K562 (cell line): ENCODE results near the gene VIPR1. TPM values are rescaled to one million over a fixed set of nuclear protein-coding genes. Genes with fewer than 3 reads are reported as not detected.
A peak's percentile ranks its signal among the peaks of the same experiment; 100 is the strongest.

Experiments
- ATAC-seq: fragments of 200-7000 bp; cut with Tn5 transposase; 3 replicates; pipeline ENCODE4 v1.9.1; 2020; ENCODE audit warnings: moderate library complexity
- BruUV-seq: library from RNA; stranded (reverse); fragments of 400-500 nt; replicated peaks from 2 replicates; lab custom pipeline; 2021; lab: Mats Ljungman, UMichigan
- CTCF ChIA-PET: fragments of 300-600 bp; formaldehyde crosslinking; extraction: SDS; loops from one replicate; lab custom pipeline; 2021; ENCODE audit warnings: low intra/inter-chr PET ratio; lab: Yijun Ruan, JAX
- POLR2A ChIA-PET: fragments of 300-600, 350-650 bp; sonication (Branson Sonifier 250); formaldehyde crosslinking; extraction: SDS; loops from one replicate; lab custom pipeline; 2021; ENCODE audit warnings: antibody characterized with exemption, inconsistent platforms; lab: Yijun Ruan, JAX
- DNase-seq, 4 experiments: peaks; one replicate each; pipeline versions ENCODE4 v3.0.0 to v3.0.0-alpha.2; 2011 to 2018; ENCODE audit warnings: low spot score in 3 of 4, mixed read lengths in 3 of 4; ENCODE audit errors: extremely low read depth in 1 of 4
- FAIRE-seq: peaks from 2 replicates; lab custom pipeline; 2011; peaks lifted over from hg19 to GRCh38; lab: Jason Lieb, UNC
- H2AFZ ChIP-seq: 2 replicates; pipeline ENCODE4 v1.6.0; 2011; ENCODE audit warnings: low read depth, low read length, control low read depth, inconsistent platforms
- H3K27ac ChIP-seq: fragments of 200-600 bp; 3 replicates; pipeline ENCODE4 v1.8.0; 2011; ENCODE audit warnings: low read depth, mild to moderate bottlenecking, control low read depth, inconsistent platforms, low read length, moderate library complexity, mixed read lengths; ENCODE audit errors: extremely low read depth
- H3K27me3 ChIP-seq, 2 experiments: fragments of 300-600 bp in 1 of 2; 2 replicates in 1 of 2; 3 replicates in 1 of 2; pipeline versions ENCODE4 v1.6.0 to v1.8.0; 2011; ENCODE audit warnings: inconsistent platforms in 2 of 2, low read length in 2 of 2, mild to moderate bottlenecking in 1 of 2, mixed read lengths in 1 of 2, moderate library complexity in 1 of 2; ENCODE audit not compliant: control insufficient read depth in 2 of 2, insufficient read depth in 2 of 2
- H3K36me3 ChIP-seq: fragments of 300-600 bp; 3 replicates; pipeline ENCODE4 v1.8.0; 2011; ENCODE audit warnings: mild to moderate bottlenecking, low read length, inconsistent platforms; ENCODE audit not compliant: control insufficient read depth, insufficient read depth
- H3K4me1 ChIP-seq, 2 experiments: fragments of 200-600 bp in 1 of 2; replicated peaks in 1 of 2; 2 replicates in 1 of 2; 3 replicates in 1 of 2; pipeline versions ENCODE4 v1.5.1 to v1.8.0; 2011; ENCODE audit warnings: inconsistent platforms in 2 of 2, low read length in 2 of 2, mild to moderate bottlenecking in 1 of 2, mixed read lengths in 1 of 2, moderate library complexity in 1 of 2; ENCODE audit not compliant: control insufficient read depth in 2 of 2, insufficient read depth in 2 of 2
- H3K4me2 ChIP-seq: 2 replicates; pipeline ENCODE4 v1.6.1; 2011; ENCODE audit warnings: low read length, control low read depth, inconsistent platforms, mixed read lengths; ENCODE audit not compliant: insufficient read depth
- H3K4me3 ChIP-seq: fragments of 200-600 bp; sonication (generic), shearing (Covaris generic); 2 replicates; pipeline ENCODE4 v1.5.1; 2016; ENCODE audit warnings: control low read depth, inconsistent platforms
- H3K79me2 ChIP-seq: fragments of 200-600 bp; 3 replicates; pipeline ENCODE4 v1.8.0; 2011; ENCODE audit warnings: low read length, inconsistent platforms; ENCODE audit not compliant: control insufficient read depth, insufficient read depth
- H3K9ac ChIP-seq, 2 experiments: 2 replicates each; pipeline versions ENCODE4 v1.6.0 to v1.6.1; 2011; ENCODE audit warnings: low read depth in 2 of 2, low read length in 2 of 2, control low read depth in 1 of 2, inconsistent platforms in 1 of 2, mild to moderate bottlenecking in 1 of 2, mixed read lengths in 1 of 2; ENCODE audit not compliant: insufficient read depth in 1 of 2
- H3K9me1 ChIP-seq: one replicate; pipeline ENCODE4 v1.6.0; 2011; ENCODE audit warnings: inconsistent platforms, mild to moderate bottlenecking, low read length, moderate library complexity; ENCODE audit not compliant: control insufficient read depth, insufficient read depth
- H3K9me3 ChIP-seq: replicated peaks from 2 replicates; pipeline ENCODE4 v1.5.1; 2011; ENCODE audit warnings: low read depth, low read length, inconsistent platforms; ENCODE audit not compliant: control insufficient read depth, insufficient read depth
- H4K20me1 ChIP-seq: replicated peaks from 2 replicates; pipeline ENCODE4 v1.6.1; 2011; ENCODE audit warnings: low read length, inconsistent platforms, mixed read lengths; ENCODE audit not compliant: control insufficient read depth, insufficient read depth
- SPI1 ChIP-seq: IDR thresholded peaks from 2 replicates; pipeline ENCODE4 v1.6.1; 2011; ENCODE audit warnings: low read depth, low read length, control low read depth, borderline replicate concordance
- STAT6 ChIP-seq: sonication (generic); formaldehyde crosslinking; IDR thresholded peaks from 2 replicates; pipeline ENCODE4 v1.8.1; 2023; ENCODE audit warnings: mild to moderate bottlenecking, missing genetic modification reagents
- TEAD1 ChIP-seq, 2 experiments: fragments of 450-650 bp in 1 of 2; sonication (generic) in 1 of 2; formaldehyde crosslinking; IDR thresholded peaks; 2 replicates each; pipeline versions ENCODE4 v1.4.0 to v1.8.0; 2020 to 2022; ENCODE audit warnings: mild to moderate bottlenecking in 2 of 2, missing genetic modification reagents in 1 of 2
- WGBS: fragments of 100-300 bp; shearing (Covaris generic); methylation state at CpG from one replicate; pipeline ENCODE4 v1.1.6; 2016; ENCODE audit warnings: low coverage, mixed read lengths; ENCODE audit not compliant: insufficient coverage; ENCODE audit errors: missing lambda C conversion rate; 5-methylcytosine and 5-hydroxymethylcytosine counted together
- in situ Hi-C: fragments of 300-500 bp; cut with MboI; formaldehyde crosslinking; loops from 4 replicates; pipeline ENCODE4 v1.15.0; 2018; ENCODE audit warnings: inconsistent platforms, mixed read lengths
- intact Hi-C: fragments of 100-400 bp; cut with micrococcal nuclease; formaldehyde crosslinking; loops from 2 replicates; pipeline ENCODE4 v1.14.2; 2022
- polyA plus RNA-seq, 8 experiments: library from polyadenylated mRNA; depleted of rRNA in 4 of 8; stranded (reverse) in 5 of 8; unstranded in 3 of 8; fragments of >200 nt; fragmentation: Nextera tagmentation in 2 of 8; fragmentation: Illumina TruSeq in 1 of 8; extraction: Ambion mirVana in 2 of 8; extraction: Trizol in 1 of 8; gene quantifications; 2 replicates each; pipeline versions ENCODE4 v1.2.1 to v1.2.3, GENCODE V29; 2011 to 2014; ENCODE audit warnings: inconsistent platforms in 1 of 8, missing spikeins in 1 of 8
- total RNA-seq, 7 experiments: library from RNA; depleted of rRNA in 6 of 7; stranded (reverse); fragments of >200 nt in 6 of 7; fragmentation: Illumina TruSeq in 2 of 7; extraction: Trizol in 2 of 7; gene quantifications; 2 replicates each; pipeline versions ENCODE4 v1.2.1 to v1.2.3, GENCODE V29; 2011 to 2021; ENCODE audit warnings: low replicate concordance in 1 of 7

VIPR1 gene
- total and polyA plus RNA-seq, 9 of the 15 experiments (the other 6 are each of a cell fraction or from before 2014, with no cell fraction given): 0.04 to 0.38 (median 0.12) TPM; not detected in 3

- FAIRE-seq (no peak), DNase-seq (peak in 1 of 4 experiments; percentile 5), ATAC-seq (no peak)
- intact Hi-C loops: no loop called here
- Histone ChIP-seq H3K79me2 (no peaks in the 10 kb centered on the region), H3K36me3 (no peaks in the 10 kb centered on the region), H3K9me1 (no peaks in the 10 kb centered on the region), H3K4me1 (no peaks in the 10 kb centered on the region), H3K9ac (no peak overlapping the region), H3K4me2 (no peak overlapping the region), H3K27me3 (peaks cover 18 to 32% of the 10 kb centered on the region in 2 experiments; a peak in 3 of 5 replicates), H3K27ac (no peak overlapping the region), H4K20me1 (peaks cover 8% of the 10 kb centered on the region), H3K4me3 (no peak overlapping the region), H3K9me3 (no peaks in the 10 kb centered on the region), H2AFZ (no peak overlapping the region)
- CTCF ChIA-PET: no interaction called here
- 0% methylated on average over 2 of the region's 2 CpGs for WGBS
- peak; percentile 77 for TF ChIP-seq SPI1
- no peak for TF ChIP-seq STAT6 (CRISPR knock-in tag)
- no peak for TF ChIP-seq TEAD1 (CRISPR knock-in tag; IDR thresholded peaks at IDR 0.05)
- BruUV-seq: no TSS peak
- in situ Hi-C loops: no loop called here
- POLR2A ChIA-PET: no interaction called here
Measured at GRCh38 chr3:42477696-42478095, 24.7 kb upstream of the VIPR1 start.
